Middle frontal gyrus (tissue), 1 donor: ENCODE data around the gene TBC1D14.
"Not testable (repeated sequence)": the region's sequence is repeated elsewhere in the genome, so short reads cannot be mapped to it uniquely, and the experiment has no call there.

ENCODE experiments used
- DNase-seq: peaks from one replicate; pipeline ENCODE4 v3.0.0-alpha.2; 2015; ENCODE audit warnings: low spot score; ENCODE audit errors: extremely low spot score

TBC1D14 gene

GRCh38 chr4:6910340-6910959, 824 bp downstream of the TBC1D14 start:
- DNase-seq: no peak

- no peak for DNase-seq
These were observed 1.6 kb downstream of the TBC1D14 start for GRCh38 chr4:6910960-6911874.

DNA sequence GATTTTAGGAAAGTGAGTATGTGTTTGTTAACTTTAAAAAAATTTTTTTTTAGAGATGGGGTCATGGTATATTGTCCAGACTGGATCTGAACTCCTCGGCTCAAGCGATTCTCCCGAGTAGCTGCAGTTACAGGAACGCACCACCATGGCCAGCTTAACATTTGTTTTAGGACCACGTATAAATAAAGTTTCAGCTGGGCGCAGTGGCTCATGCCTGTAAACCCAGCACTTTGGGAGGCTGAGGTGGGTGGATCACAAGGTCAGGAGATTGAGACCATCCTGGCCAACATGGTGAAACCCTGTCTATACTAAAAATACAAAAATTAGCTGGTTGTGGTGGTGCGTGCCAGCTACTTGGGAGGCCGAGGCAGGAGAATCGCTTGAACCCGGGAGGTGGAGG, 2.3 kb downstream of the TBC1D14 start:
- not testable (repeated sequence) for DNase-seq

DNA sequence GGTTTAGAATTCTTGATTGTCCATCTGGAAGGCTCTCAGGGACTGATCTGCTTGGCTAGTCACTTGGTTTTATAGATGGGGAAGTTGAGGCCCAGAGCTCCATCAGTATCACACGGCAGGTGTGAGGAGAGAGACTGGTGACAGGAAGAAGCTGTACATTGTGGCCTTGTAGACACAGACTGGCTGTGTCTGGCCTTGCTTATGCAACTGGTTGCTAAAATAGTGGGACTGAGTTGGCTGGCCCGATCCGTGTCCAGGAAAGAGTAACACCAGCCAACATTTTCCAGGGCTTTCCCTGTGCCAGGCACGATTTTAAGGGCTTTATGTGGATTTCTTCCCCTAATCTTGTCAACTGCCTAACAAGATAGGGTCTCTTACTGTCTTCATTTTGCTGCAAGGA, 2.8 kb downstream of the TBC1D14 start:
- no peak for DNase-seq

DNA sequence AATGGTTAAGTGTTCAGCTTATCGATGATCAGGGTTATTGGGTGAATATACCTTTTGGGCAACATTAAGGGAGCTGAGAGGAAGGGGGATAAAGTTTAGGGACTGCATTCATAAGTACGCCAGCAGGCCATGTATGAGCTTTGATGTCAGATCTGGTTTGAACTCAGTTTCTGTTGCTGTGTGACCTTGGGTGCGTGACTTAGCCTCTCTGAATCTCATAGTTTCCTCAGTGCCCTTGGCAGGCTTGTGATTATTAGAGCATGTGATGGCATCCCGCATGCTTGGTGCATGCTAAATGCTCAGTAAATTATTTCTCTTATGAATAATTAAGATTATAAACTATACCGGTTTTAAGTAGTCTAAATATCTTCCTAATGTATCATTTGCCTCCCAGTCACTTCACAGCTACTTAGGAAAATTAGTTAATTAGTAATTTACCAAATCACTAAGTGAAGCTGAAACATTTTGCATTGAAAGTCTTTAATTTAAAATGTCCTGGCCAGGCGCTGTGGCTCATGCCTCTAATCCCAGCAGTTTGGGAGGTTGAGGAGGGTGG, 3.8 kb downstream of the TBC1D14 start:
- DNase-seq: no peak

GRCh38 chr4:6914448-6914847, 4.8 kb downstream of the TBC1D14 start:
- DNase-seq: no peak

- no peak for DNase-seq
These were observed 5.7 kb downstream of the TBC1D14 start for GRCh38 chr4:6915041-6916005.

DNA sequence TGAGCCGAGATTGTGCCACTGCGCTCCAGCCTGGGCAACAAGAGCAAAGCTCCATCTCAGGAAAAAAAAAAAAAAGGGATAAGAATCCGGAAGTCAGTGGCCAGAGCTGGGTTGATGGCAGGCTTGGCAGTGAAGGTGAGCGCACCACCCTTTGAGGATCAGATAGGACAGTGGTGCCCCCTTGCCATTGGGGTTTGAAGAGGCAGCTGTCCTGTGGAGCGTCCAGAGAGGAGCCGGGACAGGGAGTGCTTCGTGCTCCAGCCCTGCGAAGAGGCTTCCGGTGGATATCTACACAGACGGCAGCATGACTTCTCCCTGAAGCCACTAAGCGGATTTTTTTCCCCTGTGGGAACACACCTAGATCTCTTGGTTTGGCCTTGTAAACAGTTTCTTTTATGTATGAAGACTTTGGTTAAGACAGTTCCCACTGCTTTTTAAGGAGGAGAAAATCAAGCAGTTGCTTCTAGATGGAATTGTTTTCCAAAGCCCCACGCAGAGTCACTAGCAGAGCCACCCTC, 6.5 kb downstream of the TBC1D14 start:
- DNase-seq: no peak

GRCh38 chr4:6916587-6917460, 7.2 kb downstream of the TBC1D14 start:
- no peak for DNase-seq

DNA sequence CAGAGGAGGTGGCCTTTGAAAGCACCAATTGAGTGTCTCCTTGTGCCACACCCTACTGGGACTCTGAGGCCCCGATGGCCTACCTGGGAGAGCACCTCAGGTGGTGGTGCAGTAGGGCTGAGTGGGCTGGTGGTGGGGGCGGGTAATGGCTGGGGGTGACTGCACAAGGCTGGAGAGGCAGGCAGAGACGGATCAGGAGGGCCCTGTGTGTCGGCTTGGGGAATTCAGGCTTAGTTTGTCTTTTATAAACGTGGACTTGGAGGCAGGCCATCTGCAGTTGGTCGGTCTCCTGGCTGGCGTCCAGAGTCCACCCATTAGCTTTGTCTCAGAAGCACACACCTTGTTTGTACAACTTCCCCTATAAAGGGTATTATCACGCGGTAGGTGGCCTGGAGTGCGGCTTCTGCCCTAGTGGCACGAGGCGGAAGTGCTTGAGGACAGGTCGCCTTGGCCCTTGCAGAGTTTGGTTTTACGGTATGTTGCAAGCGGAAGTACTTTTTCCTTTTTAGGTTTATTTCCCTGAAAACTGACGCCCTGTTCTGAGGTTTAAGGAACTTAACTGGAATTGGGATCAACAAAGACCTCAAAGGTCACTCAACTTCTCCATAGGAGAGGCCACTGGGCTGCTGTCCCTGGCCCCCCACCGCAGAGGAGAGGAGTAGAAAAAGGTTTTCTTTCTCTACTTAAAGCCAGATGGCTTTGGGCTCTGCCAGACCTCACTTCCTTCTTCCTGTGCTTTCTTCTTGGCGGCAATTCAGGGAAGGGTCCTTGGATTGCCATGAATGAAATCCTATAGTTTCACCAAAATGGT, 8.0 kb downstream of the TBC1D14 start:
- DNase-seq: no peak

DNA sequence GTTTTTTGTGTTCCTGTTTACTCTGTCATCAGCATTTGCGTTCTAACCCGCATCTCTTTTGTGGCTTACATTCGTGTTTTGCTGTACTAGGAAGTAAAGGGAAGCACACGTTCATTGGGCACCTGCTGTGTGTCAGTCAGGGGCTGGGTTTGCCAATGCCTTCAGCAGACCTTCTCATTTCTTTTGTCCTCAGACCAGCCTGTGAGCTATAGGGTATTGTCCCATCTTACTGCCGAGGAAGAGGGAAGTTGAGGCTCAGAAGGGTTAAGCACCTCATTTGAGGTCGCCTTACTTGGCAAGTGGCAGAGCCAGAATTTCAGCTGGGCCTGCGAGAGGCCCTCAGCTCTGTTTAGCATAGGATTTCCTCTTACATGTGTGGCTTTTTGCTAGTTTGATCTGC, 8.7 kb downstream of the TBC1D14 start:
- DNase-seq: no peak

- DNase-seq: no peak
These were observed 10.5 kb downstream of the TBC1D14 start for GRCh38 chr4:6920171-6920570.

- no peak for DNase-seq
These were observed 13.9 kb downstream of the TBC1D14 start for GRCh38 chr4:6923507-6923906.

DNA sequence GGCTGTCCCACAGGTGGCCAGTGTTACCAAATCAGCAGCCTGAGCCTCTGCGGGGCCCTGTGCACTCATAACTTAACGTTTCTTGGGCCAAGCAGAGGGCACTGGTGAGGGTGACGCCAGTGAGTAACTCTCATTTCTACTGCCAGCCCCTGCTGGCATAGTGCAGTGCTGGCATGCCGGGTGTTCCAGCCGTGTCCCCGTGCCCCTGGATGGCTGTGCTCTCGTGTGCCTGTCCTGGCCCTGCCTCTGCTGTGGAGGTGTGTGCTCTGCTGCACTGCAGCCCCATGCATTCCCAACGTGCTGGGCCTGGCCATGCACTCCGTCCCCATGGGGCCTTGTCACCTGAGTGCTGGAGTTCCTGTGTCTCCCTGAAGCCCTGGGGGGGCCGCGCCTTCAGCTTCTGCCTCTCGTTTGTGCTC, 14.7 kb downstream of the TBC1D14 start:
- no peak for DNase-seq

GRCh38 chr4:6925357-6925836, 15.8 kb downstream of the TBC1D14 start:
- DNase-seq: no peak

DNA sequence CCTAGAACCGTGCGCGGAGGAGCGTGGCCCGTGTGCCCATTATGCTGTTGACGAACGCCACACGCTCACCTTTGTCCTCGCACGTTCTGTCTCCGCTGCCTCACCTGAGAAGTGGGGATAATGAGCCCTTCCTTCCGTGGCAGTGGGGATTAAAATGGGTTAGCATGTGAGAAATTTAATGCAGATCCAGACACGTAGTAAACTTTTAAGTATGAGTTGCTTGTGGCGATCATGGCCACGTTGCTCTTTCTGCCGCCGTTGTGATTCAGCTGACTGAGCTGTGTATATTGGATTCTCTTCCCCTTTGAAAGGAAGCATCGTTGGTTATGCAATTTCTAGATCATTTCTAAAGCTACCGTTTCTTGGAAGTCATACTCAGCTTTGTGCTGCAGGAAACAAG, 16.5 kb downstream of the TBC1D14 start:
- DNase-seq: no peak

DNA sequence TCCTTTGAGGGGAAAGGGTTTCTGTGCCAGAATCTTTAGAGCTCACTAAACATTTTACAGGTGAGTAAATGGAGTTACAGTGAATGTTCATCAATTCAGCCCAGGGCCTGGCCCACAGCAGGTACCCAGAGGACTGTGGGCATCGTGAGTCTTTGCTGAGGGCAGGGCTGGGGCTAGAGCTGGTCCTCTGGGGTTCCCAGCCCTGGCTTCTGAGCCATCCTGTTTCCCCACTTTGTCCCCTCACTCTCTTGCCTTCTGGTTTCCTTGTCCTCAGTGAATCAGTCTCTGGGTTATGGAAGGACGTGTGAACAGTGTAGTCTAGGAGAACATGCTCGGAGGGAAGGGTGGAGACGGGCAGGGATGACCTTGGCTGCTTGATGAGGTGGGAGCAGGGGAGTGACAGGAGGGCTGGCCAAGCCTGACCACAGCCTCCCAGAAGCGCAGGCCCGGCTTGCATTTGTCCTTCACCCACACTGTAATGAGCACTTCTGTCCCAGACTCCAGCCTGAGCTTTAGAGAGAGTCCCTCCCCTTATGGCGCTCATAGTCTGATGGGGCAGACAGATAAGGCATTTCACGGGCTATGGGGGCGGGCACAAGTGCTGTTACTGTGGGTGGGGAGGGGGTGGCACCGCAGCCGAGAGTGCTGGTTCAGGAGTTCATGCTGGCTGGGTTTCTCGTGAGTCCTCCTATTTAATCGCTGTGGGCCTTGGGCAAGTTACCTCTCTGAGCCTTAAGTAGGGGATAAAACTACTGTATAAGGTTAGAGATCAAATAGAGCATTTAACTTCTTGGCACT, 17.3 kb downstream of the TBC1D14 start:
- DNase-seq: no peak

DNA sequence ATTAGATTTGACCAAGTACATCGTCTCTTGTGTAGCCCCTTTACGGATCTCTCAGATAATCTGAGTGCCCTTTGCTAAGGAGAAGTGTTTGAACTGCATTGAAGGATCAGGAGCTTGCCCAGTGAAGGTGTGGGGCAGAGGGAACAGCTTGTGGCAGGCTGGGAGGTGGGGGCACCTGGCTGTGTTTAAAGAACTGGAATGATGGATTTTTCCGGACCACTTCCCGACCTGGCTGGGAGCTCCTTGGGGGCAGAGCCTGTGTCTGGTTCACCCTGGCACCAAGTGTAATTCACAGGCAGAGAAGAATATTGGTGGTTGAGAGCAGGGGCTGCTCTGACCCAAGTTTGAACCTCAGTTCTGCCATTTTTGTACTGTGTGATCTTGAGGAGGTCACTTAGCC, 18.5 kb downstream of the TBC1D14 start:
- DNase-seq: no peak
